DMS53 treated with DMSO at 0.1 percent for 48 hours (cell line): ENCODE data around the gene SEPHS2.
"Not testable (repeated sequence)": the region's sequence is repeated elsewhere in the genome, so short reads cannot be mapped to it uniquely, and the experiment has no call there.

Source experiments
- DNase-seq: peaks from one replicate; lab custom pipeline; 2025; ENCODE audit not compliant: unreplicated experiment; lab: John Stamatoyannopoulos, UW

SEPHS2 gene

DNA sequence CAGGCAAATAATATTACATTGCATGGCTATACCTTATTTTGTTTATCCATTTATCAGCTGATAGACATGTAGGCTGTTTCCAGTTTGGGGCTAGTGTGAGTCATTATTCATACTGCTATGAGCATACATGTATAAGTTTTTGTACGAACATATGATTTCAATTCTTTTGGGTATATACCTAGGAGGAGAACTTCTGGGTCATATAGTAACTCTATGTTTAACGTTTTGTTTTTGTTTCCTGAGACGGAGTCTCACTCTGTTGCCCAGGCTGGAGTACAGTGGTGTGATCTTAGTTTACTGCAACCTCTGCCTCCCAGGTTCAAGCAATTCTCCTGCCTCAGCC, 24.5 kb upstream of the SEPHS2 start:
- no peak for DNase-seq

DNA sequence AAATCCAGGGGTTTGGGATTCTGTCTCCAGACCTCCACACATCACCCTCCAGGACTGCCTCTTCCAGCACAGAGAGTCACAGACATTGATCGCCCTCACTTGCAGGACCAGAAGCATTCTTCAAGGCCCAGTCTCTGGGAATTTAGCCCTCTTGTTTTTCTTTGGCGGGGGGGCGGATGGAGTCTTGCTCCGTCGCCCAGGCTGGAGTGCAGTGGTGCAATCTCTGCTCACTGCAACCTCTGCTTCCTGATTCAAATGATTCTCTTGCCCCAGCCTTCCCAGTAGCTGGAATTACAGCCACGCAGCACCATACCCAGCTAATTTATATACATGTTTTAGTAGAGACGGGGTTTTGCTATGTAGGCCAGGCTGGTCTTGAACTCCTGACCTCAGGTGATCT, 18.4 kb upstream of the SEPHS2 start:
- DNase-seq, result no peak

DNA sequence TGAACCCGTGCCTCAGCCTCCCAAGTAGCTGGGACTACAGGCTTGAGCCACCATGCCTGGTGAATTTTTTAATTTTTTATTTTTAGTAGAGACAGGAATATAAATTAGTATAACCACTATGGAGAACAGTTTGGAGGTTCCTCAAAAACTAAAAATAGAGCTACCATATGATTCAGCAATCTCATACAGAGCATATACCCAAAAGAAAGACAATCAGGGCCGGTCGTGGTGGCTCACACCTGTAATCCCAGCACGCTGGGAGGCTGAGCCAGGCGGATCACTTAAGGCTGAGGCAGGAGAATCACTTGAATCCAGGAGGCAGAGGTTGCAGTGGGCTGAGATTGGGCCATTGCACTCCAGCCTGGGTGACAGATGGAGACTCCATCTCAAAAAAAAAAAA, 15.8 kb upstream of the SEPHS2 start:
- not testable (repeated sequence) for DNase-seq

DNA sequence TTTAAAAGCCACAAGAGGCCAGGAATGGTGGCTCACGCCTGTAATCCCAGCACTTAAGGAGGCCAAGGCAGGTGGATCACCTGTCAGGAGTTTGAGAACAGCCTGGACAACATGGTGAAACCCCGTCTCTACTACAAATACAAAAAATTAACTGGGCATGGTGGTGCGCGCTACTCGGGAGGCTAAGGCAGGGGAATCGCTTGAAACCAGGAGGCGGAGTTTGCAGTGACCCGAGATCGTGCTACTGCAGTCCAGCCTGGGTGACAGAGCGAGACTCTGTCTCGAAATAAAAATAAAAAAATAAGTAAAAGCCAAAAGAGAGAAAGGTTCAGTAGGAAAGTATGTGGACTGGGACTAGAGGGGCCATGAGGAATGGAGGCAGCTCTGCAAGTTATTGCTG, 13.8 kb upstream of the SEPHS2 start:
- DNase-seq, result no peak

DNA sequence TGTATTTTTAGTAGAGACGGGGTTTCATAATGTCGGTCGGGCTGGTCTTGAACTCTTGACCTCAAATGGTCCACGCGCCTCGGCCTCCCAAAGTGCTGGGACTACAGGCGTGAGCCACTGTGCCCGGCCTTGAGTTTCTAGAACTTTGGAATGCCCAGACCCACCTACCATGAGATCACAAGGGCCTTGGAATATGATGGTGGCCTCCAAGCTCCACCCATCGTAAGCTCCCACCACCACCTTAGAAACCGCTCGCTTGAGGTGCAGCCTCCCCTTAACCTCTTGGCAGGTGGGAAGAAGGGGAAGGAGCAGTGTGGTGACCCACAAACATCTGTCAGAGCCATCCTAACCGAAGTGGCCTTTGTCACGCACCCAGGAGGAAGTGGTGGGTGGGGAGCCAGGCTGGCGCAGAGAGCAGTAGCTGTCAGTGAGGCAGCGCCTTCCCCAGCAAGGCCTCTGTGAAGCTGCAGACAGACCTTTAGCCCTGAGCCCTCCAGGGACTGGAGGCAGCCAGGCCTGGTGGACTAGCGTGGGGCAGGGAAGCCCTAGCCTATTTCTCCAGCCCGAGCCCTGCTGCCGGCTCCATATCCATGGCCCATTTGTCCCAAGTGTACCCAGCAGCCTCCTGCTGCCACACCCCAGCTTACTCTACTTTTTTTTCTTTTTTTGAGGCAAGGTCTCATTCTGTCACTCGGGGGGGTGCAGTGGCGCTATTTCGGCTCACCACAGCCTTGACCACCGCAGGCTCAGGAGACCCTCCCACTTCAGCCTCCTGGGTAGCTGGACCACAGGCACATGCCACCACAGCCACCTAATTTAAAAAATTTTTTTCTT, 13.1 kb upstream of the SEPHS2 start:
- no peak for DNase-seq

DNA sequence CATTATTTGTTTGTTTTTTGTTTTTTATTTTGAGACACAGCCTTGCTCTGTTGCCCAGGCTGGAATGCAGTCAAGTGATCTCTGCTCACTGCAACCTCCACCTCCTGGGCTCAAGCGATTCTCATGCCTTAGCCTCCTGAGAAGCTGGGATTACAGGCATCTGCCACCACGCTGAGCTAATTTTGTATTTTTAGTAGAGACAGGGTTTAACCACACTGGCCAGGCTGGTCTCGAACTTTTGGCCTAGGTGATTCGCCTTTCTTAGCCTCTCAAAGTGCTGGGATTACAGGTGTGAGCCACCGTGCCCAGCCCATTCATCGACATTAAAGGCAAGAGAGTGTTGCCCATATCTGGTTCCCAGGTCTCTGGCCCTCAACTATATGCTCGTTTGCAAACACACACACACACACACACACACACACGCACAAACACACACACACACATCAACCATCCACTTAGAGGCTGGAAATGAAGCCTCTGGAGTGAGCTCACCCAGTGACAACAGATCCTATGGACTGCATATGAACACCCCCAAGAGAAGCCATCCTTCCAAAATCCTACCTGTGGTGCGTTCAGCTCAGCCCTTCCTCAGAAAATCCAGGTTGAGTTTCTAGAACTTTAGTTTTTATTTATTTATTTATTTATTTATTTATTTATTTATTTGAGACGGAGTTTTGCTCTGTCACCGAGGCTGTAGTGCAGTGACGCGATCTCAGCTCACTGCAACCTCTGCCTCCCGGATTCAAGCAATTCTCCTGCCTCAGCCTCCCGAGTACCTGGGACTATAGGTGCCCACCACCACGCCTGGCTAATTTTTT, 12.3 kb upstream of the SEPHS2 start:
- no peak for DNase-seq

DNA sequence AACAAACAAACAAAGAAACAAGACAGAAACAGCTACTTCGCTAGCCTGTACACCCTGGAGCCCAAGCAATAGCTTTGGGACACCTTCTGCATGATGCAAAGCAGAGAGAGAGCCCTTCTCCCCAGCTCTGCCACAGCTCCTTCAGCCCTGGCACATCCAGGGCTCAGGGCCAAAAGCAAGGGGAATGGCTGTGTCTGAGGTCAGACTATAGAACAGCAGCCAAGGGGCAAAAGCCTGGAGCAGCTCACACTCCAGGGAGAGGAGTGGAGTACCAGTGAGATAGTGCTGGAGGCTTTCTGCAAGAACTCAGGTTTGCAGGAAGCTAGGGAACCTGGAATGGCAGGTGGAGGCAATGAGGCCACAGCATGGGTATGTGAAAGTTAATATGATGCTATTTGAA, 11.6 kb upstream of the SEPHS2 start:
- no peak for DNase-seq

DNA sequence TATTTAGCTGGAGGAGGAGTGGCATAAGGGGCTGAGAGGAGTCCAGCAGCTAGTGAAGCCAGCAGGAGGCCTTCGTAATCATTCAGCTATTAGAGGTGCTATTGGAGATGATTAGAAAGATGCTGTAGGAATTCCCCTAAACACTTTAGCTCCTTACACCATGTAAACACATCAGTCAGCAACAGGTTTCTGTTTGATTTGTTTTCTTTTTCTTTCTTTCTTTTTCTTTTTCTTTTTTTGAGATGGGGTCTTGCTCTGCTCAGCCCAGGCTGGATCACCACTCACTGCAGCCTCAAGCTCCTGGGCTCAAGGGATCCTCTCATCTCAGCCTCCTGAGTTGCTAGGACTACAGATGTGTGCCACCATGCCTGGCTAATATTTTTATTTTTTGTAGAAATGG, 10.6 kb upstream of the SEPHS2 start:
- no peak for DNase-seq

DNA sequence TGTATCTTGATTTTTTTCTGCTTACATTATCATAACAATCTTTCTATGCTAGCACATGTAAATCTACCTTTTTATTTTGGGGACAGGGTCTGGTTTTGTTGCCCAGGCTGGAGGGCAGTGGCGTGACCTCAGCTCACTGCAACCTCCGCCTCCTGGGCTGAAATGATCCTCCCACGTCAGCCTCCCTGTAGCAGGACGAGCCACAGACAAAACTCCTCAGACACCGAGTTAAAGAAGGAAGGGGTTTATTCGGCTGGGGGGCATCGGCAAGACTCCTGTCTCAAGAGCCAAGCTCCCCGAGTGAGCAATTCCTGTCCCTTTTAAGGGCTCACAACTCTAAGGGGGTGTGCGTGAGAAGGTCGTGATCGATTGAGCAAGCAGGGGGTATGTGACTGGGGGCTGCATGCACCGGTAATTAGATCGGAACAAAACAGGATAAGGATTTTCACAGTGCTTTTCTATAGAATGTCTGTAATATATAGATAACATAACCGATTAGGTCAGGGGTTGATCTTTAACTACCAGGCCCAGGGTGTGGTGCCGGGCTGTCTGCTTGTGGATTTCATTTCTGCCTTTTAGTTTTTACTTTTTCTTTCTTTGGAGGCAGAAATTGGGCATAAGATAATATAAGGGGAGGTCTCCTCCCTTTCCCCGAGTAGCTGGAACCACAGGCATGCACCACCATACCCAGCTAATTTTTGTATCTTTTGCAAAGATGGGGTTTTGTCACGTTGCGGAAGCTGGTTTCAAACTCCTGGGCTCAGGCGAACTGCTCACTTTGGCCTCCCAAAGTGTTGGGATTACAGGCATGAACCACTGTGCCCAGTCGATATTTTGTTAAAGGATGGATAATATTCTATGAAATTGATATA, 7.3 kb upstream of the SEPHS2 start:
- not testable (repeated sequence) for DNase-seq

DNA sequence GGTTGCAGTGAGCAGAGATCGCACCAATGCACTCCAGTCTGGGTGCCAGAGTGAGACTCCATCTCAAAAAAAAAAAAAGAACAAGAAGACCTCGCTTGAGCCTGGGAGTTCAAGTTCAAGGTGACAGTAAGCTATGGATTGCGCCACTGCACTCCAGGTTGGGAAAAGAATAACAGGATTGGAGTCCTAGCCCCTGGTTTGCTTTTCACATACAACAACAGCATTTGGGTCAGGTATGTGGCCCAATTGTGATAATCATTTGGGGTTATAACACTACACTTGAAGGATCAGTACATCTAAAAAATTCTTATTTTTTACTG, 3.4 kb upstream of the SEPHS2 start:
- no peak for DNase-seq

DNA sequence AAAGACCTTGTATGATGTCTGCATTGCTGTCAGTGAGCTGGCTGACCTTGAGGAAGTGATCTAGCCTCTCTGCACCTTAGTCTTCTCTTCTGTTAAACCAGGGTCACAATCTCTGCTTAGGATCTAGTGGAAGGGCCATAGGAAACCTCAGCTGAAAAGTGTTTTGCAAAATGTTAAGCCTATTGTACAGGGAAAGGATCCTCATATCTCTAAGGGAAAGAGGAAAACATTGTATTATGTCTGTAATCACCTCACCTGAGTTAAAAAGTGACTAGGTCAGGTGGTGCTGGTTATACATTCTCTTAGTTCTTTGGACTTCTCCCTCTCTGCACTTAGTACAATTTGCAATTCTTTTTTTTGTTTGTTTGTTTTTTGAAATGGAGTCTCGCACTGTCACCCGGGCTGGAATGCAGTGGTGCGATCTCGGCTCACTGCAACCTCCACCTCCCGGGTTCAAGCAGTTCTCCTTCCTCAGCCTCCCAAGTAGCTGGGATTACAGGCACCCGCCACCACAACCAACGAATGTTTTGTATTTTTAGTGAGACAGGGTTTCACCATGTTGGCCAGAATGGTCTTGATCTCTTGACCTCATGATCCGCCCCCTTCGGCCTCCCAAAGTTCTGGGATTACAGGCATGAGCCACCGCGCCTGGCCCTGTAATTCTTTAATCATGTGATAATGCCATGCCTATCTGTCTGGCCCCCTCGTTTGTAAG, 2.0 kb upstream of the SEPHS2 start:
- no peak for DNase-seq

DNA sequence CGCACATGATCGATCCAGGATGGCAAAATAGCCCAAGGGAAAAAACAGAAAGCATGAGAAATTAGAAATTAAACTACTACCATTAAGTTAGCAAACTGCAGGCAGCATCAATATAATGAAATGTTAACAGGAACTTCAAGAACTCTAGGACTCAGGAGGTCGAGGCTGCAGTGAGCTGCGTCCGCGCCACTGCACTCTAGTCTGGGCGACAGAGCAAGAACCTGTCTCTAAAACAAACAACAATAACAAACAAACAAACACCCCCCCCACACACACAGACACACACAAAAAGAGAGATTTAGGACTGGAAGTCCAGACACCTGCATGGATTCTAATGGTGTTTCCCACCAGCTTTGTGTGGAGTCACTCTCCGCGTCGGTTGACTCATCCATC, 525 bp upstream of the SEPHS2 start:
- no peak for DNase-seq

DNA sequence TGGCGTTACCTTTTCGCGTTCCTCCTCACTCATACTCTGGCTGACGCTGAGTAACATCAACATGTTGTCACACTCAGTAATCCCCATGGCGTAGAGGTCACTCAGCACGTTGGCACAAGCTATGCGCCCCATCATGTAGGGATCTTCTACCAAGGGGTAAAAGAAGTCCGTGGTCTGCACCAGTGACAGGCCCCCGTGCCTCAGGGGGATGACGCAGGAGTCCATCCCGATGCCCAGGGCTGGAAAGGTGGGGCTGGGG, 596 bp downstream of the SEPHS2 start:
- no peak for DNase-seq

DNA sequence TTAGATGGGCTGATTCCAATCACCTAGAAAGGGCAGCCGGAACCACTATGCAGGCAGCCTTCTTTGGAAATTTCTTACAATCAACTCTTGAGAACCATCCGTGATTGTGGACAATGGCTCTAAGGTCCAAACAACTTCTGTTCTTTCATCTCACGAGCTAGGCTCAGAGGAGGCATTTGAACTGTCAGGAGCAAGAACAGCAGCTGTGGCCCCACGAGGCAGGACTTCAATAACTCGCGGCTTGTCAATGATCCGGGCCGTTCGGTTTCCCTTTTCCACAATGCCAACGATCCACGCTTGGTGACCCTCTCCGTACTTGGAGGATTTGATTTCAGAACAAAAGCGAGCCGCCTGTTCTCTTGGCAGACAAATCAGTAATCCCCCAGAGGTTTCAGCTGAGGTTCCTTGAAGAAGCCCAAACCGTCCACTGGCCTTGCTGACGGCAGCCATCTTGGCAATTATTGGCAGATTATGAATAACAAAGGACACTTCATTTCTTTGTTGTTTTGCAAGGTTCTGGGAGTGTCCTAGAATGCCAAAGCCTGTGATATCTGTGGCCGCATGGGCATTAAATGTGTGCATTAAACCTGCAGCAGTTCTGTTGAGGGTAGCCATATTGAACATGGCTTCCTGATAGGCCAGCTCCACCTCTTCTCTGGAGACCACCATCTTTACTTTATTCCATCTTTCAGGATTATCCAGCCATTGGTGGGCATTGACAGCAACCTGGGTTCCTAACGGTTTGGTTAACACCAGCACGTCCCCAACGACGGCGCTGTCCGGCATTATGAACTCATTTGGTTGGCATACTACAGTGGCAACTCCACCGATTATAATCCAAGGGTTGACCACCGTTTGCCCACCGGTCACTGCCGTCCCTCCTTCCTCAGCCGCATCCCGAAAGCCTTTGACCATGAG, 1.2 kb downstream of the SEPHS2 start:
- DNase-seq, result no peak

DNA sequence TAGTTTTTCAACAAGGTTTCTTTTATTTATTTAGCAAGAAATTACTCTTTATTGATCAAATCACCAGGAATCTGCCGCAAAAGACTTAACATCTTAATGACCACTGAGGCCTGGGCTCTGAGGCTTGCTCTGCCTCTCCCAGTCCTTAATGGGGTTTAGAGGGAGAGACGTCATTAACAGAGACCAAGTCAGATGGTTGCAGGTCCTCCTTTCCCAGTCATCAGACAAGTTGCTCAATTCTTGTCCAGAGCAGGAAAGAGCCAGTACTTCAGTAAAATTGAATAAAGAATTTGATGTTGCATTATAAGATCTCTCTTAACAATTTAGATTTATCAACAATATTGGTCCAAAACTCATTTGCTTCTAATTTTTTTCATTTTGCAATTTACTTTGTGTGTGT, 2.0 kb downstream of the SEPHS2 start:
- DNase-seq, result no peak

DNA sequence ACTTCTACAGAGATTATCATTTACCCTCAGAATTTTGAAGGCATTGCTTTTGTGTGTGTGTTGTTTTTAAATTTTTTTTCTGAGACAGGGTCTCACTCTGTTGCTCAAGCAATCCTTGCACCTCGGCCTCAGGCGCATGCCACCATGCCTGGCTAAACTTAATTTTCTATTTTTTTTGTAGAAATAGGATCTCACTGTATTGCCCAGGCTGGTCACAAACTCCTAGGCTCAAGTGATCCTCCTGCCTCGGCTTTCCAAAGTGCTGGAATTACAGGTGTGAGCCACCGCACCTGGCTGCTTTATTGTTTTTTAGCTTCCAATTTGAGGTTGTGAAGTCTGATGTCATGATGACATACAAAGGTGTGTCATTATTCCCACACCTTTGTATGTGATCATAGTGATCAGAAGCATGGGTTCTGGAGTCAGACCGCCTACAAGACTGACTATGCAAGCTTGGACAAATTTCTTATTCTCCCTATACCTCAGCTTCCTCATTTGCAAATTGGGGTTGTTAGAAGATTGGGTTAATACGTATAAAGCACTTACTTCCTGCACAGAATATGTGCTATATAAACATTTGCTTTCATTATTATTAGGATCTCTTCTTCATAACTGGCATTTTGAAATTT, 5.8 kb downstream of the SEPHS2 start:
- no peak for DNase-seq

DNA sequence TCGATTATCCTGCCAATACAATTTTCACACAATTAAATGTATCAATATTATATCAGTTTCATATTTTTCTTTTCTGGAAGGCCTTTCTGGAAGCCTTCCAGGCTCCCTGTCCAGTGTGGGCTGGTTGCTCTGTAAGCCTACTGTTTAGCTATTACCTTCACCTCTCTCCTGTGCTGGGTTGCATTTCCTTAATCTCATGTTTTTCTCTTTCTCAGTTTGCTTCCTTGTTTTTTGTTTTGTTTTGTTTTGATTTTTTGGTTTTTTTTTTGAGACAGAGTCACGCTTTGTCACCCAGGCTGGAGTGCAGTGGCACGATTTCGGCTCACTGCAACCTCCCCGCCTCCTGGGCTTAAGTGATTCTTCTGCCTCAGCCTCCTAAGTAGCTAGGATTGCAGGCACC, 6.8 kb downstream of the SEPHS2 start:
- DNase-seq, result no peak

DNA sequence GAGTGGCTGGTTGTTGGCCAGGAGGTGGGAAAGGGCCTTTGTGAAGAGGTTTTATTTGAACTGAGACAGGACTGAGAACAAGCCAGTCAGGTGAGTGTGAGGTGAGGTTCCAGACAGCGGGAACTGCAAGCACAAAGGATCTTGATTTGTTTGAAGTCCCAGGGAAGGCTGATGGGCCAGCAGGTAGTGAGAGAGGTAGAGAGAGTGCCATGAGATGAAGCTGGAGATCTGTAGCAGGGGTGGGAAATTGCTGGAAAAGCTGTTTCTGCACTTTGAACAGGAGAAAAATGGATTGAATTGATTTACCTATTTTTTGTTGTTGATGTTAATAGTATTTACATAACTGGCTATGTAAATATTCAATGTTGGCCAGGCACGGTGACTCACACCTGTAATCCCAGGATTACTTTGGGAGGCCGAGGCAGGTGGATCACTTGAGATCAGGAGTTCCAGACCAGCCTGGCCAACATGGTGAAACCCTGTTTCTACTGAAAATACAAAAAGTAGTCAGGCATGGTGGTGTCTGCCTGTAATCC, 8.1 kb downstream of the SEPHS2 start:
- DNase-seq, result peak; percentile 98

DNA sequence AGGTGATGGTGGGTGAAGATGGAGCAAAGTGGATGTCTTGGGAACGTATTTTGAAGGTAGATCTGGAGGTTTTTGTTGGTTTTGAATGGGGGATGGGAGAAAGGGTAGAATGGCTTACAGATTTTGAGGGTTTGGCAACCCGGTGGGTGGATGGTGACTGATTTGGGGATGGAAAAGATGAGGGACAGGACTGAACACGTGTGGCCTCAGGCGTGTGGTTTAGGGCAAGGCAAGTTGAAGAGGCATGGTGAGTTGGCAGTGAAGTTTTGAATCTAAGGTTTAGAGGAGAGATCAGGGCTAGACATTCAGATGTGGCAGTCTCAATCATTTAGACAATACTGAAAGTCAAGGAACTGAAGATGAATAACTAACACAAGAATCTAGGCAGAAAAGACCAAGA, 10.8 kb downstream of the SEPHS2 start:
- DNase-seq, result no peak
